NCI-H1694 treated with DMSO at 0.1 percent for 48 hours (cell line): ENCODE results near the gene SLC5A11.

Experiments used
- DNase-seq: peaks from one replicate; lab custom pipeline; 2025; lab: John Stamatoyannopoulos, UW

The SLC5A11 gene

DNA sequence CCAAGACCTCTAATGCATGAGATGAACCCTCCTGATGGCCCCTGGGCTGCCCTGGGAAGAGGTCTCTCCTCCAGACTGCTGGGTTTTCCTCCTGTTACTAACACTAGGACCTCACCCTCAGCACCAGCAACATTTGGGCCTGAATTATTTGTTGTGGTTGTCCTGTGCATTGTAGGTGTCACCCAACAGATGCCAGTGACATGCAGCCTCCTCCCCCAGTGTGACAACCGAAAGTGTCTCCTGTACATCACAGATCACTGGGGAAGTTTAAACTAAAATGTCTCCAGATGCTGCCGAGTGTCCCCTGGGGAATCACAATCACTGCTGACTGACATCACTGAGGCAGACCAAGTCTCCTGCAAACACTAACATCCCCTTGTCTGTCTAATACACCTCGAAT is 74.8 kb downstream of the SLC5A11 start:
- DNase-seq = no peak

DNA sequence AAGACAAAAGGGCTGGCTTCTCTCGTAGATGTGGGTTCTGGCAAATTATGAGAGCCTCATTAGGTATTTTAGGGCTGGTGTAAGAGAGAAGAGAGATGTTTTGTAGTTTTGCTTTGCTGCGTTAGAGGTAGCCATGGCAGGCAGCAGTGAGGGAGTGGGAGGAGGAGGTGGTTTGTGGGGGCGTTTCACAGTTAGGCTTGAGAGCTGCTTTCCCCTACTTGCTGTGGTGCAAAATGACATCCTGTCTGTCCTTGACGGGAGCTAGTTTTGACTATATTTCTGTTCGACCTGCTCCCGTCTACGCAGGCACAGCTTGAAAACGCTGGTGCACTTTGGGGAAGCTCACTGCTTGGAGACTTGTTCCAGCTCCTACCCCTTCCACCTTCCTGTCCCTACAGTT is 75.5 kb downstream of the SLC5A11 start:
- no peak for DNase-seq

DNA sequence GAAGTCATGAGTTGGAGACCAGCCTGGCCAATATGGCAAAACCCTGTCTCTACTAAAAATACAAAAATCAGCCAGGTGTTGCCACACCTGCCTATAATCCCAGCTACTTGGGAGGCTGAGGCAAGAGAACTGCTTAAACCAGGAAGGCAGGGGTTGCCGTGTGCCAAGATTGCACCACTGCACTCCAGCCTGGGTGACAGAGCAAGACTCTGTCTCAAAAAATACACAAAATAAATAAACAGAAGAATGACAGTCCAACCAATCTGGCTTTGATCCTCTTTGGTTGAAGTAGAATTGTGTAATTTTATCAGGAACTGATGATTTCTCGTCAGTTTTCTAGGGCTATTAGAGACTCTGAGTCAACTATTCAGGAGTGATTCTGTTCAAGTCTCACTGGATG is 79.4 kb downstream of the SLC5A11 start:
- DNase-seq = no peak

DNA sequence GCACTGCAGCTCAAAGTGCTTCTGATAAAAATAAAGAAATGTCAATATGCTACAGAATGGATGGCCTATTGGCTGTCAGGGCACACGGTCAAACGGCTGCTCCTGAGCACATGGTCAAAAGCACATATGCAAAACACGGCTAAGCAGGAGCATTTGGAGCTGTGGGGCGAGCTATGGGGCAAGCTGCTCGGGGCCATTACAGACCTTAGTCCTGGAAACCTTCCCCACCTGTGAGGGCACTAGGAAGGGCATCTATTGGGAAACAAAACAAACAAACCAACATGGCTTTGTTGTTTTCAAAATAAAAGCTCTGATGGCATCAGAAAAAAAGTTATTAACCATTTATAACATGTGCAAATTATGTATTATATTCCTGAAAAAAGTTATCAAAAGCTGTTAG is 83.6 kb downstream of the SLC5A11 start:
- DNase-seq = no peak

DNA sequence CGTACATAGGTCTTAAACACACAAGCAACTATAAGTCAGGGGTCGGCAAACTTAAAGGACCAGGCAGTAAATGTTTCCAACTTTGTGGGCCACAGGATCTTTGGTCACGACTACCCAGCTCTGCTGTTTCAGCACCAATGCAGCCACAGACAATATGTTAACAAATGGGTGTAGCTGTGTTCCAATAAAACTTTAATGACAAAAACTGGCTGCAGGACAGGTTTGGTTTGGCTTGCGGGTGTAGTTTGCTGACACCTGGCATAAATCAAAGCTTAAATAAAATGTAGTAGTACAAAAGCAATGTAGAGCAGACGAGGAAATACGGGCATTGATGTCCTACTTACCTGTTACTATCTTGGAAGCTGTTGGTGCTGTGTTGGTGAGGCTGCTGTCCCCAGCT is 84.7 kb downstream of the SLC5A11 start:
- no peak for DNase-seq

DNA sequence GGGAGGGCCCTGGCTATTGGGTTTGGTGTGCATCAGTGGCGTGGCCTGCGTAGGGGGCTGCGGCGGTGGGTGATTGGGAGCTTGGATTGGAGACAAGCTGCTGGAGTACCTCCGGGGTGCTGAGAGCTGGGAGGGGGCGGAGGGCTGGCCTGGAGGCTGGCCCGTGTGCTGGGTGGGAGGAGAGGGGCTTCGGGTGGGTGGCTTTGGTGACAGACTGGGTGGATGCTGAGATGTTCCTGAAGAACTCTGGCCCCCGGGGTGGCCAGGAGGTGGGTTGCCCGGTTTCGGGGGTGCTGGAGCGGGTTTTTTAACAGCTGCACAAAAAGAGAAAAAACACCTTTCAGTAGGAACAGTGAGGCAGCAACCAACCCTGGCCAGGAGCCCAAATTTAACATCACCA is 85.3 kb downstream of the SLC5A11 start:
- no peak for DNase-seq

DNA sequence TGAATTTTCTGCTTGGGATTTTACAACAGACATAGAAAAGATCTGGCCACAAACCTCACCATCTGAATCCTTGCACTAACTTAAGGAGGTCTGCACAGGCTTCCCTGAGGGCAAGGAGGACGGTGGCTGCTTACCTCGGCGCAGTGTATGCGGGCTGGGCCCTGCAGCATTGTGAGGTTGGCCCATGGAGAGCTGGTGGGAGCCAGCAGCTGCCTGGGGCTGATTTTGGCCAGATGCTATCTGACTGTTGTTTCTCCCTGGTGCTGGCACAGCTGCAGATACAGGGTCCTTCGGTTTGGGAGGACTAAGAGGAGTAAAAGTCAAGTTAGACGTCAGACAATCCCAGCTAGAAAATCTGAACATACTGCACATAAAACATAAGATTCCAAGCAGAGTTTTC is 89.6 kb downstream of the SLC5A11 start:
- DNase-seq = no peak

DNA sequence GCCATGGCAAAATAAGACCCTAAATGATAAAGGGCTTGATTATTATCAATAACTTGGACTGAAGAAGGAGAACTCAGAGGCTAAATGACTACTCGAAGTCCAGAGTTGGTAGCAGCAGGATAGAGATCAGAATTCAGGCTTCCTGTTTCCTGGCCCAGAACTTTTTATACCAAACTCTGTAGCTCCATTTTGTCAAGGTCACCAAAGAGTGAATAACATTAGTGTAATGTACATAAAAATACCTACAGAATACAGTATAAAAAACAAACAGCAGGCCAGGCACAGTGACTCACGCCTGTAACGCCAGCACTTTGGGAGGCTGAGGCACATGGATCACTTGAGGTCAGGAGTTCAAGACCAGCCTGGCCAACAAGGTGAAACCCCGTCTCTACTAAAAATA is 90.4 kb downstream of the SLC5A11 start:
- no peak for DNase-seq

DNA sequence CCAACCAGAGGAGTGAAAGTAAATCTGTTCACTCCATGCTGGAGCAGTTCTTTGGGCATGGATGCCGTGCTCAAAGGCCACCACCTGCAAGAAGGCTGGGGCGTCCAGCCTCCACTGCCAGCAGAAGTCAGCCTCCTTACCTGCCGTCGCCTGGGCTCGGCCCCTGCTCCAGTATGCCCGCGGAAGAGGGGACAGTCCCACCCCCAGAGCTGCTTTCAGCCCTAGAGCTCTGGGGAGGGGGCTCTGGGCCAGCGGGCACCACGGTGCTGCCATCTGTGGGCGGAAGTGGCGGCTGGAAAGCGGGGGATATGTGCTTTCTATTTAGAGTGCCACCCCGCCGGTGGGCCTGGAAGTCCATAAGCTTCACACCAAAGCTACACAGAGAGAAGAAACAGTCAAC is 93.5 kb downstream of the SLC5A11 start:
- no peak for DNase-seq

DNA sequence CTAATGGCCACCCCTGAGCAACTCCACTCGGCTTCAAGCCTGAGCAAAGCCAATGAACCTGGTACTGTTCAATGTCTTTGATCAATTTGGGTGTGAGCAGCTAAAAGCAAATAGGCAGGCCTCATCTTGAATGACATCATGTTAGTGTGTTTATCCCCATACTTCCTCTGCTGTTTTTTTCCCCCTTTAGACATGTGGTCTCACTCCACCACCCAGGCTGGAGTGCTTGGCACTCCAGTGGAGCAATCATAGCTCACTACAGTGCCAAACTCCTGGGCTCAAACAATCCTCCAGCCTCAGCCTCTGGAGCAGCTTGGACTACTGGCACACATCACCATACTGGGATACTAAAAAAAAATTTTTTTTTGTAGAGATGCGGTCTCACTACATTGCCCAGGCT is 94.0 kb downstream of the SLC5A11 start:
- no peak for DNase-seq

DNA sequence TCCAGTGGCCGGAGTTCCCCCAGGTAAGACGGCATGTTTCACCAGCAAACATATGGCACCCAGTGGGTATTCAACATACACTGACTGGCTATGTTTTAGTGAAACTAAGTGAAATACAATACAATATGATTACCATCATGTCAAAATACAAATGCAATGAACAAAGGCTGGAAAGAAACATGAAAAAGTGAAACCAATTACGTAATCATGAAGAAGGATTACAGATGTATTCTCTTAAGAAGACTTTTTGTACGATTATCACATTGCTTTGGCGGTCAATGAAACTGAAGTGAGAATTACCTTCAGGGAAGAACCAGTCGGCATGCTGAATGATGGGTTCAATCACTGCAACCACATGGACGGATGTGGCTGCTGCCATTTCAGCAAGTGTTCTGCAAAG is 97.7 kb downstream of the SLC5A11 start:
- DNase-seq = no peak

DNA sequence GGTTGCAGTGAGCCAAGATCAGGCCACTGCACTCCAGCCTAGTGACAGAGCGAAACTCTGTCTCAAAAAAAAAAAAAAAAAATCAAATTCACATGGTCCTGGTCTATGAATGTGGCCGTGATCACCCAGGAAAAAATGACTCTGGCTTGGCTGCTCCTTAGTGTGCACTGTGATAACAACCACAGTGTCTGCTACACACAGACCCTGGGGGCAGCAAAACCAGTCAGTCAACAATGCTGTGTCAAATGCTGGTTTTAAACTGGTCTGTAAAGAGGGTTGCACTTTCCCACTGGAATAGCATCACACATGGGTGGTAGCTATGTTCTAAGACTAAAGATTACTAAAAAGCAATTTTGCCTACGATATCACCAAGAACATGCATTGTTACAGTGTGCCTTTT is 98.4 kb downstream of the SLC5A11 start:
- DNase-seq = no peak

DNA sequence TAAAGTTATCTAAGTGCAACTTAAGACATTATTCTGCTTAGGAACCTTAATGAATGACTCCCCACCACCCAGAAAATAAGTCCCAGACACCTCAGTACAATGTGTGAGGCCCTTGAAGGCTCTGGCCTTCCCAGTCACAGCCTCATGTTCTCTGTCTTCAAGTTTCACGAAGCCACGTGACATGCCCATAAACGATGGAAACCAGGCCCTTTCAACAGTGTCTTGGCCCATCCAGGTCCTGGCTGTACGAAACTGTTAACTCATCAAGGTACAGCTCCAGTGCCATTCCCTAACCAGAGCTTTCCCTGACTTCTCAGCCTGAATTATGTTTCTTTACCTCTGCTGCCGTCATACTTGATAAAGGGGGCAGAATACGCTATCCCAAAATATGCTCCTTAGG is 100.4 kb downstream of the SLC5A11 start:
- no peak for DNase-seq

DNA sequence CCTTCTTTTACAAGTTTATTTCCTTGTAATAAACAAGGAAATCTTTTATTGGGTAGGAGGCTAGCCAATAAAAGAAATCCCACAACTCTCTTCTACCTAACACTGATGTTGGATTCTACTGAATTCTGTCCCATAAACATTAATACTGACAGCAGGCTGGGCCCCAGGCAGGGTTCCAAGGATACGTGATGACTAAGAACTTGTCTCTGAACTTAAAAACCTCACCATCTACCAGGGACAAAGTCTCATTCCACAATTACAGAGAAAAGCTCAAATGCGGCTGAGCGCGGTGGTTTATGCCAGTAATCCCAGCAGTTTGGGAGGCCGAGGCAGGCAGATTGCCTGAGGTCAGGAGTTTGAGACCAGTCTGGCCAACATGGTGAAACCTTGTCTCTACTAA is 104.5 kb downstream of the SLC5A11 start:
- DNase-seq = no peak

DNA sequence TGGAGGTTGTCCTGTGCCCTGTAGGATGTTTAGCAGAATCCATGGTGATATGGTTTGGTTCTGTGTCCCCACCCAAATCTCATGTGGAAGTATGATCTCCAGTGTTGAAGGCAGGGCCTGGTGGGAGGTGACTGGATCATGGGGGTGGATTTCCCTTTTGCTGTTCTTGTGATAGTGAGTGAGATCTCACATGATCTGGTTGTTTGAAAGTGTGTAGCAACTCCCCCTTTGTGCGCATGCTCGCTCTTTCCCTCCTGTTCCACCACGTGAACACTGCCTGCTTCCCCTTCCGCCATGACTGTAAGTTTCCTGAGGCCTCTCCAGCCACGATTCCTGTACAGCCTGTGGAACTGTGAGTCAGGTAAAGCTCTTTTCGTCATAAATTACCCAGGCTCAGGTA is 107.5 kb downstream of the SLC5A11 start:
- no peak for DNase-seq

DNA sequence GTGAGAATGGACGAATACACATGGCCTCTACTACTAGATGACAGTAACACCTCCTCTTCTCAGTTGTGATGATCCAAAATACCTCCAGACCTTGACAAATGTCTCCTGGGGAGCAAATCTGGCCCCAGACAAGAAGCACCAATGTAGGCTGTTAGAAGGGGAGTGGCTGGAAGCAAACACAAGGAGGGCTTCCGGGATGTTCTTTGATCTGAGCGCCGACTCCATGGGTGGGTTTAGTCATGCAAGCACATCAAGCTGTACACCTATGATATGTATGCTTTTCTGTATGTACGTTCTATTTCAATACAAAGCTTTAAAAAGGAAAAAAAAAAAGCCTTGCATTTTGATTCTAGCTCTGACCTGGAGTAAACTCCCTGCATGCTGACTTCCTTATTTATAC is 108.0 kb downstream of the SLC5A11 start:
- DNase-seq = no peak

DNA sequence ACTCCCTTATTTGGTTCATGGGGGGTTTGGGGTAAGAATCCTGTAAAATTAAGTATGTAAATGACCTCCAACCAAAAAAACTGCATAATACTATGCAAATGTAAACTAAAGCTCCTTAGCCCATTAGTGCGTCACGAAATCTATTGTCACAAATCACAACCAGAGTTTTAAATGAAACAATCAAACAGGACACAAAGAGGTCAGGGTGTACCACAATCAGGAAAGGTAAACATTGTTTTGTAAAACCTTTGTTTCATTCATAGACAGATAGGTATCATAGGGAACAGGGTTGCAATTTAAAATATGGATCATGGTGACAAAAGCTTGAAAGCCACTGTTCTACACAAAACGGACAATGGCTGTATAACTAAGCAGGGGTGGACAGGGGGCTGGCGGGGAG is 108.4 kb downstream of the SLC5A11 start:
- DNase-seq = no peak

DNA sequence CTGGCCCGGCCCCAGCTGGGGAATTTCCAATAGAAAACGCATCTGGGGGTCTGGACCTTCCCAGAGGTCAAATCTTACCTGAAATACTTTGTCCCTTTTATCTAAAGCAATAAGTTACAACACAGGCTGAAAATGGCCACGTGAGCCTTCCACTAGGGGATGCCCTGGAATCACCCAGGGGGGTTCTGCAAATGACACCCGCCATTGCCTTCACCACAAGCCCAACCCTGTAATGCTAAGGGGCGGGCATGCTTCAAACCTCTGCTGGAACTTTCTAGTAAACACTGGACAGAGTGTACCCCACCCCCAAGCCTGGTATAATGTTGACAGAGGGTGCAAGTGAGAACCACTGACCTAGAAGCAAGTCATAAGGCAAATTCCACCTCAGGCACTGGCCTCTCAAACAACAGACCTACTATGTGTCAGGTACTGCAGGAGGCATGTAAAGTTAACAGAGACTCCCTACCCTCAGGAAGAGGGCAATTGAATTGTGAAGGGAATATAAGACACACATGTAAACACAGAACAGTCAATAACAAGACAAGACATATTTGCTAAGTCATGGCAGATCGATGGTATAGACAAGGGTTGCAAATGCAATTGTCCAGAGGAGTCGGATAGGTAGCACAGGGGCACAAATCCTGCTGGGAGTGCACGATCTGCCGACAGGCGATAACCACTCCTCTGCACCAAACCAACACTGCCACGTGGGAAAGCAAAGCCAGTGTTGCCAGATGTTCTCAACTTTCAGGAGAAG is 110.4 kb downstream of the SLC5A11 start:
- DNase-seq = no peak

DNA sequence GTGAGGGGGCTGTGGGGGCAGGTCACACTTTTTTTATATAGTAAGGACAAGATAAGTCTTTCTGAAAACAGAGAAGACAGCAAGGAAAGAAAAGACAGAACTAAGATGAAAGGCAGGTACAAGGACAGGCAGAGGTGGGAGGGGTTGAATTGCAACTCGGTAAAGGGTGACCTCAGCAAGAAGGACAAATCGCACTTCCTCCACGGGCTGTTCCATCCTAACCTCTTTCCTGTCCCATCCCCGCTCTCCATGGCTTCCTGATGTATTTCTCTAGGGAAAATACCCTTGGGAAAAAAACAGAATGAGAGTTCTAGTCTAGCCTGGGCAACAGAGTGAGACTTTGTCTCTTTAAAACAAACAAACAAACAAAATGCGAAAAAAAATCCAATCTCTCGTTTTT is 112.1 kb downstream of the SLC5A11 start:
- no peak for DNase-seq
